Gastrocnemius medialis (tissue), 4 donors: ENCODE measurements around the gene NRXN2. TPM values are rescaled to one million over a fixed set of nuclear protein-coding genes. Genes with fewer than 3 reads are reported as not detected.

Experiments used
- ATAC-seq, 2 donors: fragments of 150-250 bp; one replicate each; pipeline ENCODE4 v1.9.1; 2016
- DNase-seq, 2 donors: peaks; one replicate each; pipeline ENCODE4 v3.0.0-alpha.2; 2019
- H3K27ac ChIP-seq, 4 donors: fragments of 200-600 bp; sonication (generic); 1 replicate in 1 of 4; 2 replicates in 3 of 4; pipeline ENCODE4 v1.5.1; 2016 to 2018; ENCODE audit warnings: mild to moderate bottlenecking in 2 of 4, moderate library complexity in 1 of 4
- H3K27me3 ChIP-seq, 3 donors: fragments of 200-600 bp; sonication (generic) in 2 of 3; 1 replicate in 1 of 3; 2 replicates in 2 of 3; pipeline versions ENCODE4 v1.5.1 to v1.6.0; 2016 to 2019; ENCODE audit warnings: mild to moderate bottlenecking in 1 of 3, moderate library complexity in 1 of 3
- H3K36me3 ChIP-seq, 2 donors: fragments of 200-600 bp; sonication (generic) in 1 of 2; one replicate each; pipeline ENCODE4 v1.5.1; 2017 to 2018
- H3K4me1 ChIP-seq, 2 donors: fragments of 200-600 bp; sonication (generic) in 1 of 2; one replicate each; pipeline ENCODE4 v1.5.1; 2016 to 2017; ENCODE audit warnings: mild to moderate bottlenecking in 2 of 2
- H3K4me3 ChIP-seq, 4 donors: fragments of 200-600 bp; sonication (generic) in 3 of 4; 1 replicate in 1 of 4; 2 replicates in 3 of 4; pipeline ENCODE4 v1.5.1; 2016 to 2019; ENCODE audit warnings: mild to moderate bottlenecking in 2 of 4
- H3K9me3 ChIP-seq, 3 donors: fragments of 200-600 bp; sonication (generic) in 2 of 3; 1 replicate in 1 of 3; 2 replicates in 2 of 3; pipeline ENCODE4 v1.5.1; 2016 to 2019
- POLR2A ChIP-seq, 2 donors: fragments of 450-650 bp; IDR thresholded peaks; one replicate each; pipeline ENCODE4 v1.6.1; 2017; ENCODE audit warnings: antibody characterized with exemption in 2 of 2, mild to moderate bottlenecking in 2 of 2, moderate library complexity in 2 of 2
- in situ Hi-C, 4 donors: fragments of 200-750 bp; cut with MboI; loops; one replicate each; pipeline versions ENCODE4 v1.15.0 to v1.8.0; 2017; ENCODE audit warnings: low sequenced_read_pairs in 4 of 4
- intact Hi-C: fragments of 100-400 bp; cut with DNase I; formaldehyde crosslinking; loops from one replicate; pipeline ENCODE4 v1.15.1; 2023; ENCODE audit warnings: low total_unique reads
- total RNA-seq, 4 donors: library from RNA; depleted of rRNA; stranded (reverse); fragments of >200 nt; gene quantifications; one replicate each; pipeline versions ENCODE4 v1.1.0 to v1.2.3, GENCODE V29; 2016
- TF ChIP-seq, protein P1 (sequence below), 5 experiments: fragments of 450-650 bp in 3 of 5; fragments of 200-600 bp in 2 of 5; sonication (generic) in 2 of 5; IDR thresholded peaks in 4 of 5; conservative IDR thresholded peaks in 1 of 5; 1 replicate in 4 of 5; 2 replicates in 1 of 5; pipeline ENCODE4 v1.5.1; 2016 to 2019; ENCODE audit warnings: antibody characterized with exemption in 5 of 5, mild to moderate bottlenecking in 3 of 5, moderate library complexity in 3 of 5

NRXN2 gene
- total RNA-seq, 4 donors from 2014 or later = 0.15 to 6.2 (median 1.8) TPM

DNA sequence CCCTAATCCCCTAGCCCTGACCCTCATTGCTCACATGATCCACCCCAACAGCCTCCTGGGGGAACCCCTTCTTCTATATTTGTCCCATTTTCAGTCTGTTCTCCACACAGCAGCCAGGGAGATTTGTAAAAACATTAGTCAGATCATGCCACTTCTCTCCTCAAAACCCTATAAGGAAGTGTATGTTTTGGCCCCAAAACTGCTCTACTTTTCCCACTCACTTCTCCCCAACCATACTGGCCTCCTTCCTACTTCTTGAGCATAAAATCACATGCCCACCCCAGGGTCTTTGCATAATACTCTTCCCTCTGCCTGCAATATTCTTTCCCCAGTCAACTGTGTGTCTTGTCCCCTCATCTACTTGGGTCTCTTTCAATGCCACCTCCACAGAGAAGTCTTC lies 136.6 kb downstream of the NRXN2 start:
- intact Hi-C loops = no loop called here
- no peaks in the 10 kb centered on the region for H3K36me3 ChIP-seq
- peaks cover 0 to 6% of the 10 kb centered on the region in 2 donors for H3K4me1 ChIP-seq
- H3K27me3 ChIP-seq = no peaks in the 10 kb centered on the region
- in situ Hi-C loops = no loop called here
- H3K9me3 ChIP-seq = peaks cover 0 to 13% (median 0%) of the 10 kb centered on the region in 3 donors
- no peak overlapping the region for H3K4me3 ChIP-seq
- no peak overlapping the region for H3K27ac ChIP-seq
- TF ChIP-seq POLR2A (IDR thresholded peaks at IDR 0.05) = no peak
- TF ChIP-seq, protein P1, sequence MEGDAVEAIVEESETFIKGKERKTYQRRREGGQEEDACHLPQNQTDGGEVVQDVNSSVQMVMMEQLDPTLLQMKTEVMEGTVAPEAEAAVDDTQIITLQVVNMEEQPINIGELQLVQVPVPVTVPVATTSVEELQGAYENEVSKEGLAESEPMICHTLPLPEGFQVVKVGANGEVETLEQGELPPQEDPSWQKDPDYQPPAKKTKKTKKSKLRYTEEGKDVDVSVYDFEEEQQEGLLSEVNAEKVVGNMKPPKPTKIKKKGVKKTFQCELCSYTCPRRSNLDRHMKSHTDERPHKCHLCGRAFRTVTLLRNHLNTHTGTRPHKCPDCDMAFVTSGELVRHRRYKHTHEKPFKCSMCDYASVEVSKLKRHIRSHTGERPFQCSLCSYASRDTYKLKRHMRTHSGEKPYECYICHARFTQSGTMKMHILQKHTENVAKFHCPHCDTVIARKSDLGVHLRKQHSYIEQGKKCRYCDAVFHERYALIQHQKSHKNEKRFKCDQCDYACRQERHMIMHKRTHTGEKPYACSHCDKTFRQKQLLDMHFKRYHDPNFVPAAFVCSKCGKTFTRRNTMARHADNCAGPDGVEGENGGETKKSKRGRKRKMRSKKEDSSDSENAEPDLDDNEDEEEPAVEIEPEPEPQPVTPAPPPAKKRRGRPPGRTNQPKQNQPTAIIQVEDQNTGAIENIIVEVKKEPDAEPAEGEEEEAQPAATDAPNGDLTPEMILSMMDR (IDR thresholded peaks at IDR 0.05 in 4 of 5, conservative IDR thresholded peaks at IDR 0.05 in 1 of 5) = no peak
- DNase-seq = no peak
- no peak for ATAC-seq

DNA sequence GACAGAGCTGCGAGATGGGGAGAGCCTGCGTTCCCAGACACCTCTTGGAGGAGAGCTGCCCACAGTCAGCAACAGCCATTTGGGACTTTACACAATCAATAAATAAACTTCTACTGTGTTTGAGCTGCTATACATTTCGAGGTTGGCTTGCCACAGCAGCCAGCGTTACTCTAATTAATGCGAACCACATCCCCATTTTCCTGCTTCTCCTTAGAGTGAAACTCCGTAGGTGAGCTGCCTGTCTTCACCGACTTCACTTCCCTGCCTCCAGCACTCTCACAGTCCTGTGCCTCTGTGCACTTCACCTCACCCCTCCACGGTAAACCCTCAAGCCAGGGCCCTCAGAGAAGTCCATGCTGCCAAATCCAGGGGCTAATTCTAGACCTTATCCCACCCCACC lies 137.8 kb downstream of the NRXN2 start:
- ATAC-seq (no peak), DNase-seq (no peak)
- no peak for TF ChIP-seq POLR2A (IDR thresholded peaks at IDR 0.05)
- TF ChIP-seq, protein P1 (IDR thresholded peaks at IDR 0.05 in 4 of 5, conservative IDR thresholded peaks at IDR 0.05 in 1 of 5) = no peak
- in situ Hi-C loops = no loop called here
- peaks cover 0 to 6% of the 10 kb centered on the region in 2 donors for H3K4me1 ChIP-seq
- intact Hi-C loops = no loop called here
- no peaks in the 10 kb centered on the region for H3K27me3 ChIP-seq
- H3K9me3 ChIP-seq = peaks cover 0 to 13% (median 0%) of the 10 kb centered on the region in 3 donors
- no peak overlapping the region for H3K4me3 ChIP-seq
- H3K27ac ChIP-seq = no peak overlapping the region
- H3K36me3 ChIP-seq = no peaks in the 10 kb centered on the region

DNA sequence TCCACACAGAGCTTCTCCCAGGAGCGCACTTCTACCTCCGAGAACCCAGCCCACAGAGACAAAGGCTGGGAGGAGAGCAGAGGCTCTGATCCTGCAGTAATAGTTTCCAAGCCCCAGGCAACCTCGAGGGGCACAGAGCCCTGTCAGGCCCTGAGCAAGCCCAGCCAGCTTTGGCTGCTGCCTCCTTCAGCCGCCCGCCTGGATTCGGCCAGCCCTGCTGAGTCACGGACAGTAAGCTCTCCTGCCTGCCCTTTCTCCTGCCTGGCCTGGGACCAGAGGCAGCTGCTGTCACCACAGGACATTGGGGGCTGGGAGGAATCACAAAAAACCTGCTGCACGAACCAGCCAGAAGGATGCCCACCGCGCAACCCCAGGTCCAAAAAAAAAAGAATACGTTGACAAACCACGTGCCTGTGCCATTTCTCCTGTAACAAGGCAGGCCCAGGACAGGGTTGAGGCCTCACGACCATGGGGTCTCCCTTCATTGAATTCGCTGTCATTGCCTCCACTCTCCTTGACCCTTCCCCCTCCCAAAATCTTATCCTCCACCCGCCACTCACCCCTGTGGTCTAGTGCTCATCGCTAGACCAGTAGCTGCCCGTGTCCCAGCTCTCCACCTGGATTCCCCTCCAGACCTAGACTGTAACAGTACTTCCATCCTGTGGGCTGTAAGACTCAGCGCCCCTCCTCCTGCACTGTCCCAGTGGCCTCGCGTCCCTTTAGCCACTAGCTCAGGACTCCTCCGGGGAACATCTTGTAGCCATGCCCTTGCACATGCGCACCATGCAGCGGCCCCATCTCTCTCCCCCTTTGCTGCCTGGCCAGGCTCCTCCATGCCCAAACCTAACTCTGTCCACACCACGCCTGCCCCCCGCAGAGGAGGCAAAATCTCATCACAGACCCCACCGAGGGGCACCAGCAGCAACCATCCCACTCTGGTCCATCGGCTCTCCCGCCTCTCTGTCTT lies 139.4 kb downstream of the NRXN2 start:
- Histone ChIP-seq H3K27ac (no peak overlapping the region), H3K9me3 (peaks cover 0 to 4% (median 0%) of the 10 kb centered on the region in 3 donors), H3K4me1 (peaks cover 0 to 6% of the 10 kb centered on the region in 2 donors), H3K4me3 (no peak overlapping the region), H3K27me3 (peaks cover 0 to 3% (median 0%) of the 10 kb centered on the region in 3 donors), H3K36me3 (no peaks in the 10 kb centered on the region)
- ATAC-seq (peak; percentile 41 to 79), DNase-seq (peak in 1 of 2 donors; percentile 30)
- no peak for TF ChIP-seq POLR2A (IDR thresholded peaks at IDR 0.05)
- TF ChIP-seq, protein P1 (IDR thresholded peaks at IDR 0.05 in 4 of 5, conservative IDR thresholded peaks at IDR 0.05 in 1 of 5) = no peak
- in situ Hi-C loops = no loop called here
- intact Hi-C loops = no loop called here

DNA sequence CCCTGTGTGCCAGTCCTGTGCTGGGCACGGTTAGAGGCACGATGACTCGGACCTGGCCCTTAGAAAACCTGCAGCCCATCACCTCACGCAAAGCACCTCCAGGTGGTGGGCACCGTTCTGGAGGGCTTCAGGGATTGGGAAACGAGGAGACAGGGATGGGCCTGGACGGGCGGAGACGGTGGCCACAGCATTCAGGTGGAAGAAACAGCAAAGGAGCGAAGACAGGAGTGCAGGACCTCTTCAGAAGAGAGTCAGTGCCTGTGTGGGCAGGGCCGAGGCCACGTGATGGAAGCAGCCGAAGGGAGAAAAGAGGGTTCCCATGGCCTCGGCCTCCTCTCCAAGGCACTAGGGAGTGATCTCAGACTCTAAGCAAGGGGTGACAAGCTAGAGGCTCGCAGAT lies 140.1 kb downstream of the NRXN2 start:
- peaks cover 0 to 3% (median 0%) of the 10 kb centered on the region in 3 donors for H3K27me3 ChIP-seq
- H3K4me1 ChIP-seq = peaks cover 0 to 6% of the 10 kb centered on the region in 2 donors
- no peaks in the 10 kb centered on the region for H3K9me3 ChIP-seq
- no peaks in the 10 kb centered on the region for H3K36me3 ChIP-seq
- in situ Hi-C loops = no loop called here
- intact Hi-C loops = no loop called here
- no peak for ATAC-seq
- DNase-seq = no peak
- no peak overlapping the region for H3K27ac ChIP-seq
- no peak overlapping the region for H3K4me3 ChIP-seq
- TF ChIP-seq POLR2A (IDR thresholded peaks at IDR 0.05) = no peak
- TF ChIP-seq, protein P1 (IDR thresholded peaks at IDR 0.05 in 4 of 5, conservative IDR thresholded peaks at IDR 0.05 in 1 of 5) = no peak
